ENCODE results near the gene LRMDA.

Gene LRMDA

GRCh38 chr10:75450644-75451640 lies 19.5 kb downstream of the LRMDA start:
- TF ChIP-seq CTCF (IDR thresholded peaks at IDR 0.05; ENCODE audit: low read depth, low read length): no peak
- no peak for DNase-seq (ENCODE audit: extremely low read depth, low read depth)

DNA sequence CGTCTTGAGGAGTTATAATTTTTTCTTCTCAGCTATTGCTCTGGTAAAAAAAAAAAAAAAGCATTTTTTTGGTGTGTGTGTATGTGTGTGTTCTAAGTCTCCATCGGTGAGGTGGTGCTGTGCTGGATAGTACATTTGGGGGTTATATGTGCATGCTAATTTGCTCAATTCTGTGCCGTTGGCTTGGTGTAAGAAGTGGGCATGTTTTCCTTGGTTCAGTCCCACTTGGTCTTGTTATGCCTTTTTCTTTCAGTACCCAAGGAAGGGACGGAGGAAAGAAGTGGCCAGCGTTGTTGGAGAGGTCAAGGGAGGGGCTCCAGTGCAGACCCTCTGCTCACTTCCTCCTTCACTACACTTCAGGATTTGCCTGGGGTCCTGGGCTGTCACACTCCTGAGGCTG lies 20.4 kb downstream of the LRMDA start:
- no peak for DNase-seq (ENCODE audit: extremely low read depth, low read depth)
- TF ChIP-seq CTCF (IDR thresholded peaks at IDR 0.05; ENCODE audit: low read depth, low read length): no peak

- no peak for DNase-seq (ENCODE audit: extremely low read depth, low read depth)
- TF ChIP-seq CTCF (IDR thresholded peaks at IDR 0.05; ENCODE audit: low read depth, low read length): no peak
Measured at GRCh38 chr10:75452997-75453396, 21.6 kb downstream of the LRMDA start.

- no peak for TF ChIP-seq CTCF (IDR thresholded peaks at IDR 0.05; ENCODE audit: low read depth, low read length)
- no peak for DNase-seq (ENCODE audit: extremely low read depth, low read depth)
Measured at GRCh38 chr10:75456122-75456521, 24.7 kb downstream of the LRMDA start.

DNA sequence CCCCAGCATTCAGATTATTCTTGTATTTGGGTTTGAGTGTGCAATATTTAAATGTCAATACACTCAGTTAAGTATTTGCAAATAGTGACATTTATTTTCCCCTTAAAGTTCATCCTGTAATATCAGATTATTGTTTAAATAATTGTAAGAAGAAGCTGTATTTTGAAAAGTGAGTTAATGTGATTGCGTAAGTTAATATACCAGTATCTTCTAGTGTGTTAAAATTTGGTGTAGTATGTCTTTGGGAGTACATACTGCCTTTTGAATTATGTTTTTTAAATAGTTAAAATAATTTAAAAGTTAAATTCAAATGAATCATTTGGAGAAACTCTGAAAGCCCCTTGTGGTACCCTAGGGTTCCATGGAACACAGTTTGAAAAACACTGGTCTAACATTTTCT lies 28.6 kb downstream of the LRMDA start:
- no peak for TF ChIP-seq CTCF (IDR thresholded peaks at IDR 0.05; ENCODE audit: low read depth, low read length)
- no peak for DNase-seq (ENCODE audit: extremely low read depth, low read depth)

DNA sequence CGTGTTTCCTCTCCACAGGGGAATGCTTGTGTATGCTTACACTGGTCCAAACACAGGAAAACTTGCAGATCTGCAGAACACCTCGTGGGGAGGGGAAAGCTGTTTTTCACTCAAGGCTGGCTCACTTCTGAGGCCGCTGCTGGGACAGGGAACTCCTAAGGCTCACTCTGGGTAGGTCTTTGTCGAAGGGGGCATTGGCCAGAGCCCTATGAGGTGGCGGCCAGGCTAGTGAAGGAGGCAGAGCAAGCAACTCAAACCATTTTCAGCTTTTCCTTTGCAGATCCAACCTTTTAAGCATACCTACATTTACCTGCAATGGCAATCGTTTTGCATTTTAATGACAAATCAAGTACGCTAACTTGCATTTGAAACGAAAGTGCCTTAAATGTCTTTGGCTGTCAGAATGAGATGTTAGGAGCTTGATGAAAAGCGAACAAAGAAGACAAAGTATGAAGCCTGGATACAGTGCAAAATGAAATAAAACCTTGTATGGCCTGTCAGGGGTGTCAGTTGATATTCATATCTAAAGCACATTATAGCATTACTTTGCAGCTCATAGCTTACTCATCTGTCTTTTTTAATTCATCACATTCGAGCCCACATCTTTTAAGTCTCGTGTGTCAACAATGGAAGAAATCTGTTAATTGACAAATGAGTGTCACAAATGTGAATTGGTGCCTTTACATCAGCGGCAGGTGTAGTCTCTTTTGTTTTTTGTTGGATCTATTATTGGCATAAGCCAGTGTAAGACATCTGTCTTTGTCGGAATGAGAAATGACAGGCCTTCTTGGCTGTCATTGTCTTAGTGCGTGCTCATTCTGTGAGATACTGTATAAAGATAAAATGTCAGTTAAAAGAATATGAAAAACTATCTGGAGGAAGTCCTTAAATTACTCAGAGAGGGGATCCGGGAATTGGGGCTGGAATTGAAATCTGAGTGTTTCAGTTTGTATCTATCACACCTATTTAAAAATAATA lies 30.5 kb downstream of the LRMDA start:
- no peak for DNase-seq (ENCODE audit: extremely low read depth, low read depth)
- TF ChIP-seq CTCF (IDR thresholded peaks at IDR 0.05; ENCODE audit: low read depth, low read length): no peak

All from AG09319 (cell line).